Keratinocyte (primary cell): ENCODE data around the gene AMBP. TPM values are rescaled to one million over a fixed set of nuclear protein-coding genes. Genes with fewer than 3 reads are reported as not detected.

Experiments
- DNase-seq: peaks from one replicate; pipeline ENCODE4 v3.0.0-alpha.2; 2011; ENCODE audit warnings: low read depth, missing footprints, low spot score
- FAIRE-seq: peaks from 2 replicates; lab custom pipeline; 2011; peaks lifted over from hg19 to GRCh38; lab: Jason Lieb, UNC
- H2AFZ ChIP-seq: 2 replicates; pipeline ENCODE4 v1.6.0; 2012; ENCODE audit warnings: low read length, control low read depth, inconsistent platforms; ENCODE audit not compliant: control insufficient read depth
- H3K27ac ChIP-seq: 2 replicates; pipeline ENCODE4 v1.5.1; 2011; ENCODE audit warnings: low read length; ENCODE audit not compliant: control insufficient read depth, insufficient read depth
- H3K27me3 ChIP-seq: 3 replicates; pipeline ENCODE4 v1.6.0; 2011; ENCODE audit warnings: low read length; ENCODE audit not compliant: control insufficient read depth, insufficient read depth; ENCODE audit errors: extremely low read depth
- H3K36me3 ChIP-seq, 2 experiments: 2 replicates in 1 of 2; 3 replicates in 1 of 2; pipeline ENCODE4 v1.5.1; 2011; ENCODE audit warnings: low read length in 2 of 2, mild to moderate bottlenecking in 1 of 2; ENCODE audit not compliant: control insufficient read depth in 2 of 2, insufficient read depth in 2 of 2; ENCODE audit errors: extremely low read depth in 1 of 2
- H3K4me1 ChIP-seq: 3 replicates; pipeline ENCODE4 v1.5.1; 2011; ENCODE audit warnings: low read length; ENCODE audit not compliant: control insufficient read depth, insufficient read depth; ENCODE audit errors: extremely low read depth
- H3K4me2 ChIP-seq: 3 replicates; pipeline ENCODE4 v1.6.0; 2011; ENCODE audit warnings: low read depth, low read length; ENCODE audit not compliant: control insufficient read depth, insufficient read depth; ENCODE audit errors: extremely low read depth
- H3K4me3 ChIP-seq, 3 experiments: fragments of 200-600 bp in 1 of 3; sonication (generic) in 1 of 3; 2 replicates in 2 of 3; 3 replicates in 1 of 3; pipeline ENCODE4 v1.5.1; 2011 to 2016; ENCODE audit warnings: low read length in 3 of 3, mild to moderate bottlenecking in 3 of 3, control low read depth in 2 of 3, inconsistent platforms in 1 of 3, low read depth in 1 of 3, mixed read lengths in 1 of 3, mixed run types in 1 of 3, moderate library complexity in 1 of 3; ENCODE audit not compliant: control insufficient read depth in 2 of 3, insufficient read depth in 2 of 3; ENCODE audit errors: extremely low read depth in 1 of 3
- H3K79me2 ChIP-seq: 2 replicates; pipeline ENCODE4 v1.6.0; 2012; ENCODE audit warnings: low read length; ENCODE audit not compliant: control insufficient read depth, insufficient read depth
- H3K9ac ChIP-seq: 3 replicates; pipeline ENCODE4 v1.6.0; 2011; ENCODE audit warnings: low read length; ENCODE audit not compliant: control insufficient read depth, insufficient read depth; ENCODE audit errors: extremely low read depth
- H3K9me1 ChIP-seq: 3 replicates; pipeline ENCODE4 v1.6.0; 2011; ENCODE audit warnings: low read length; ENCODE audit not compliant: control insufficient read depth, insufficient read depth; ENCODE audit errors: extremely low read depth
- H3K9me3 ChIP-seq: 2 replicates; pipeline ENCODE4 v1.5.1; 2012; ENCODE audit warnings: low read depth, low read length; ENCODE audit not compliant: control insufficient read depth
- H4K20me1 ChIP-seq: 3 replicates; pipeline ENCODE4 v1.6.0; 2011; ENCODE audit warnings: low read length; ENCODE audit not compliant: control insufficient read depth, insufficient read depth; ENCODE audit errors: extremely low read depth
- EZH2 ChIP-seq: IDR thresholded peaks from one replicate; pipeline ENCODE4 v1.6.1; 2012; ENCODE audit warnings: inconsistent platforms, mild to moderate bottlenecking, low read length, moderate library complexity
- dilution Hi-C: fragments of 300-500 bp; cut with MboI; formaldehyde crosslinking; loops from one replicate; pipeline ENCODE4 v1.7.0; 2020; ENCODE audit warnings: low sequenced_read_pairs; ENCODE audit not compliant: extremely low pct_ligation_motif_present
- polyA plus RNA-seq, 5 experiments: library from polyadenylated mRNA; depleted of rRNA in 3 of 5; stranded (reverse) in 3 of 5; stranded (forward) in 1 of 5; unstranded in 1 of 5; fragments of >200 nt; gene quantifications; 1 replicate in 1 of 5; 2 replicates in 3 of 5; 3 replicates in 1 of 5; pipeline versions ENCODE4 v1.2.1 to v1.2.3, GENCODE V29; 2011 to 2012; ENCODE audit warnings: missing spikeins in 2 of 5, low read depth in 1 of 5, low replicate concordance in 1 of 5
- TF ChIP-seq, protein P1 (sequence below), 3 experiments: IDR thresholded peaks in 1 of 3; conservative IDR thresholded peaks in 1 of 3; optimal IDR thresholded peaks in 1 of 3; 2 replicates in 2 of 3; 3 replicates in 1 of 3; pipeline versions ENCODE3 to v1.5.1; 2011; ENCODE audit warnings: low read length in 3 of 3, mild to moderate bottlenecking in 3 of 3, moderate library complexity in 2 of 3, control low read depth in 1 of 3, inconsistent platforms in 1 of 3; ENCODE audit not compliant: insufficient read depth in 2 of 3; ENCODE audit errors: extremely low read depth in 1 of 3

AMBP gene
- polyA plus RNA-seq, 1 donor (not counting 4 experiments of a cell fraction or from before 2014, with no cell fraction given): not detected

DNA sequence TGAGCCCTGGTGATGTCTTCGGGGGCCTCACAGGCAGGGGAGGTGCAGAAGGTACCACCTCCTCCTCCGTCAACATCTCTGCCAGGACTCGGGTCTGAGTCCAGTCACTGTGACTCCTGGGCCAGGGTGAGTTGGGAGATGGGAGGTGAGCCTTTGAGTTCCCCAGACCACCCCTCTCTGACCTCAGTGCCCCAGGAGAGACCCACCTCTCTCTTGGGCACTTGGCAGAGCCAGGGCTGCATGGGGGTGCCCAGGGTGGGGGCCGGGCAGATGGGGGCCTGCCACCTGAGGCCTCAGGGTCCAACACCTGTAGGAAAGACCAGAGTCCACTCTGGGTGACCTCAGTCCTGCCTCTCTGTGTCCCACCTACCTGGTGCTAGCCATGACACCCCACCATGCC lies 14.2 kb upstream of the AMBP start:
- no peaks in the 10 kb centered on the region for H4K20me1 ChIP-seq
- no peaks in the 10 kb centered on the region for H3K4me1 ChIP-seq
- H3K9me1 ChIP-seq: no peaks in the 10 kb centered on the region
- no peak overlapping the region for H3K9ac ChIP-seq
- no peaks in the 10 kb centered on the region for H3K79me2 ChIP-seq
- H3K4me2 ChIP-seq: no peak overlapping the region
- dilution Hi-C loops: no loop called here
- no peak overlapping the region for H2AFZ ChIP-seq
- no peaks in the 10 kb centered on the region for H3K36me3 ChIP-seq
- no peak for FAIRE-seq
- H3K27ac ChIP-seq: no peak overlapping the region
- TF ChIP-seq, protein P1, sequence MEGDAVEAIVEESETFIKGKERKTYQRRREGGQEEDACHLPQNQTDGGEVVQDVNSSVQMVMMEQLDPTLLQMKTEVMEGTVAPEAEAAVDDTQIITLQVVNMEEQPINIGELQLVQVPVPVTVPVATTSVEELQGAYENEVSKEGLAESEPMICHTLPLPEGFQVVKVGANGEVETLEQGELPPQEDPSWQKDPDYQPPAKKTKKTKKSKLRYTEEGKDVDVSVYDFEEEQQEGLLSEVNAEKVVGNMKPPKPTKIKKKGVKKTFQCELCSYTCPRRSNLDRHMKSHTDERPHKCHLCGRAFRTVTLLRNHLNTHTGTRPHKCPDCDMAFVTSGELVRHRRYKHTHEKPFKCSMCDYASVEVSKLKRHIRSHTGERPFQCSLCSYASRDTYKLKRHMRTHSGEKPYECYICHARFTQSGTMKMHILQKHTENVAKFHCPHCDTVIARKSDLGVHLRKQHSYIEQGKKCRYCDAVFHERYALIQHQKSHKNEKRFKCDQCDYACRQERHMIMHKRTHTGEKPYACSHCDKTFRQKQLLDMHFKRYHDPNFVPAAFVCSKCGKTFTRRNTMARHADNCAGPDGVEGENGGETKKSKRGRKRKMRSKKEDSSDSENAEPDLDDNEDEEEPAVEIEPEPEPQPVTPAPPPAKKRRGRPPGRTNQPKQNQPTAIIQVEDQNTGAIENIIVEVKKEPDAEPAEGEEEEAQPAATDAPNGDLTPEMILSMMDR (optimal IDR thresholded peaks at IDR 0.05 in 1 of 3, IDR thresholded peaks at IDR 0.05 in 1 of 3, conservative IDR thresholded peaks at IDR 0.05 in 1 of 3; ENCODE audit: extremely low read depth in 1 of 3, insufficient read depth in 2 of 3, low read length in 3 of 3): no peak
- no peak for TF ChIP-seq EZH2
- peaks cover 10% of the 10 kb centered on the region for H3K27me3 ChIP-seq
- H3K9me3 ChIP-seq: no peaks in the 10 kb centered on the region
- H3K4me3 ChIP-seq: no peak overlapping the region
- DNase-seq: no peak

DNA sequence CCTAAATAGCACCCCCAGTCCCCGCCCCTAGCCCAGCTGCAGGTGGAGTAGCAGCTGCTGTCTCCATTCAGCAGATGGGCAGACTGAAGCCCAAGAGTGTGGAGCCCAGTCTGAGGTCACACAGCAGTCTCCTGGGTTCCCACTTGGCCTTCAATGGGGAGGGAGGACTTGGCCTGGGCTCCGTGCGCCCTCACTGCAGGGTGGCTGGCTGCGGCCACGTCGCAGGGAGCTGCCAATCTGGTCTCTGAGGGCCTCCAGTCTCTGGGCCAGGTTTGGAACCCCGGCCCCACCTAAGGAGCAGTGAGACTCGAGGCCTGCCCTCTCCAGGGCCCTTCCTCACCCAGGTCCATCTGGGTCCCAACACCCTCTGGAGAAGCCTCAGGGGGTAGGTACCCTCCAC lies 13.6 kb upstream of the AMBP start:
- Histone ChIP-seq H3K9me1 (no peaks in the 10 kb centered on the region), H3K79me2 (no peaks in the 10 kb centered on the region), H3K4me1 (no peaks in the 10 kb centered on the region), H3K4me2 (no peak overlapping the region), H4K20me1 (no peaks in the 10 kb centered on the region), H3K4me3 (no peak overlapping the region), H3K9me3 (no peaks in the 10 kb centered on the region), H2AFZ (no peak overlapping the region), H3K9ac (no peak overlapping the region), H3K27ac (no peak overlapping the region), H3K27me3 (peaks cover 7% of the 10 kb centered on the region), H3K36me3 (no peaks in the 10 kb centered on the region)
- dilution Hi-C loops: no loop called here
- no peak for TF ChIP-seq EZH2
- FAIRE-seq (no peak), DNase-seq (no peak)

DNA sequence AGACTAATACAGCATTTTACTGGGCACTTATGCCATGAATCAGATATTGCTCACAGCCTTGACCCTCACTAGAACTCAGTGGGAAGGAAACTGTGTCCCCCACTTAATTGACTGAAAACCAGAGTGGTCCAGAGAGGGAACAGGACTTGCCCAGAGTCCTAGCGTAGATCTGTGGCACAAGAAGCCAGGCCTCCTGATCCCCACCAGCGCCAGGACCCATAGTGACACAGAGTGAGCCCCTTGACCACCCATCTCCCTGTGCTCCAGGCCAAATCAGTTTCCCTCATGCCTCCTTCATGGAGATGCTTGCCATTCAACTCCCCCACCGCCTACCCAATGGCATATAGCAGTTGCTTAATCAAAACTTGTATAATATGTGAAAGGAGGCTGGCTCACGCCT lies 12.7 kb upstream of the AMBP start:
- H3K4me3 ChIP-seq: no peak overlapping the region
- dilution Hi-C loops: no loop called here
- TF ChIP-seq, protein P1 (optimal IDR thresholded peaks at IDR 0.05 in 1 of 3, IDR thresholded peaks at IDR 0.05 in 1 of 3, conservative IDR thresholded peaks at IDR 0.05 in 1 of 3; ENCODE audit: extremely low read depth in 1 of 3, insufficient read depth in 2 of 3, low read length in 3 of 3): no peak
- TF ChIP-seq EZH2: no peak
- no peak overlapping the region for H3K4me2 ChIP-seq
- no peaks in the 10 kb centered on the region for H4K20me1 ChIP-seq
- DNase-seq: no peak
- H3K9ac ChIP-seq: no peak overlapping the region
- H3K9me1 ChIP-seq: no peaks in the 10 kb centered on the region
- H3K9me3 ChIP-seq: no peaks in the 10 kb centered on the region
- FAIRE-seq: no peak
- H3K27ac ChIP-seq: no peak overlapping the region
- H3K36me3 ChIP-seq: no peaks in the 10 kb centered on the region
- no peaks in the 10 kb centered on the region for H3K79me2 ChIP-seq
- H3K27me3 ChIP-seq: peaks cover 7% of the 10 kb centered on the region
- peaks cover 4% of the 10 kb centered on the region for H3K4me1 ChIP-seq
- no peak overlapping the region for H2AFZ ChIP-seq
